ENCODE measurements around the gene ZKSCAN1.
A peak's percentile ranks its signal among the peaks of the same experiment; 100 is the strongest.

DNA sequence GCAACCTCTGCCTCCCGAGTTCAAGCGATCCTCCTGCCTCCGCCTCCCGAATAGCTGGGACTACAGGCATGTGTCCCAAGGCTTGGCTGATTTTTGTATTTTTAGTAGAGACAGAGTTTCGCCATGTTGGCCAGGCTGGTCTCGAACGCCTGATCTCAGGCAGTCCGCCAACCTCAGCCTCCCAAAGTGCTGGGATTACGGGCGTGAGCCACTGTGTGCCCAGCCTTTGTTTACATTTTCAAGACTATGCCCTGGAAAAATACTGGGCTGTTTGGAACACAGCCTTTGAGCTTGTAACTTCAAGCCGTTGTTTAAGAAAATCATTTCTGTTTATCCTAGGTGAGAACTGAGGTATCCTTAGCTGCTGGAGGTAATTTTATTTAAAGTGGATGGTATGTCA is 1.9 kb downstream of the ZKSCAN1 start:
- TF ChIP-seq POLR2AphosphoS5 (IDR thresholded peaks at IDR 0.05; ENCODE audit: insufficient read depth in 1 of 2, low read depth in 1 of 2): peak in 1 of 2 donors; percentile 22
- TF ChIP-seq, protein P1, sequence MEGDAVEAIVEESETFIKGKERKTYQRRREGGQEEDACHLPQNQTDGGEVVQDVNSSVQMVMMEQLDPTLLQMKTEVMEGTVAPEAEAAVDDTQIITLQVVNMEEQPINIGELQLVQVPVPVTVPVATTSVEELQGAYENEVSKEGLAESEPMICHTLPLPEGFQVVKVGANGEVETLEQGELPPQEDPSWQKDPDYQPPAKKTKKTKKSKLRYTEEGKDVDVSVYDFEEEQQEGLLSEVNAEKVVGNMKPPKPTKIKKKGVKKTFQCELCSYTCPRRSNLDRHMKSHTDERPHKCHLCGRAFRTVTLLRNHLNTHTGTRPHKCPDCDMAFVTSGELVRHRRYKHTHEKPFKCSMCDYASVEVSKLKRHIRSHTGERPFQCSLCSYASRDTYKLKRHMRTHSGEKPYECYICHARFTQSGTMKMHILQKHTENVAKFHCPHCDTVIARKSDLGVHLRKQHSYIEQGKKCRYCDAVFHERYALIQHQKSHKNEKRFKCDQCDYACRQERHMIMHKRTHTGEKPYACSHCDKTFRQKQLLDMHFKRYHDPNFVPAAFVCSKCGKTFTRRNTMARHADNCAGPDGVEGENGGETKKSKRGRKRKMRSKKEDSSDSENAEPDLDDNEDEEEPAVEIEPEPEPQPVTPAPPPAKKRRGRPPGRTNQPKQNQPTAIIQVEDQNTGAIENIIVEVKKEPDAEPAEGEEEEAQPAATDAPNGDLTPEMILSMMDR (IDR thresholded peaks at IDR 0.05): no peak
